Left ventricle myocardium inferior (tissue), 1 donor: ENCODE data around the gene TMEM151B. TPM values are rescaled to one million over a fixed set of nuclear protein-coding genes. Genes with fewer than 3 reads are reported as not detected.
"Not testable (repeated sequence)": the region's sequence is repeated elsewhere in the genome, so short reads cannot be mapped to it uniquely, and the experiment has no call there.

Experiments used
- DNase-seq: peaks from one replicate; pipeline ENCODE4 v3.0.0-alpha.2; 2020
- H3K27ac ChIP-seq: fragments of 200-600 bp; replicated peaks from 2 replicates; pipeline ENCODE4 v1.8.0; 2021
- H3K27me3 ChIP-seq: fragments of 200-600 bp; 2 replicates; pipeline ENCODE4 v1.8.0; 2021; ENCODE audit warnings: low read depth
- H3K36me3 ChIP-seq: fragments of 200-600 bp; 2 replicates; pipeline ENCODE4 v1.8.0; 2021
- H3K4me1 ChIP-seq: fragments of 200-600 bp; 2 replicates; pipeline ENCODE4 v1.8.0; 2021
- H3K4me3 ChIP-seq: fragments of 200-600 bp; 2 replicates; pipeline ENCODE4 v1.8.0; 2021; ENCODE audit warnings: mild to moderate bottlenecking, moderate library complexity
- H3K9me3 ChIP-seq: fragments of 200-600 bp; replicated peaks from 2 replicates; pipeline ENCODE4 v1.8.0; 2021
- intact Hi-C: fragments of 100-400 bp; cut with micrococcal nuclease; formaldehyde crosslinking; loops from one replicate; pipeline ENCODE4 v1.11.0; 2022
- total RNA-seq: library from RNA; stranded (reverse); fragmentation: NEBNext Ultra II Directional; extraction: Animal tissue kit (Norgen Biotek cat#: 25700); gene quantifications from one replicate; pipeline ENCODE4 v1.2.1, GENCODE V29; 2021
- TF ChIP-seq, protein P1 (sequence below): fragments of 200-600 bp; IDR thresholded peaks from 2 replicates; pipeline ENCODE4 v1.8.0; 2021; ENCODE audit warnings: antibody characterized with exemption, mild to moderate bottlenecking, borderline replicate concordance
- donor health status: DM: no; HTN: yes; CAD: no; lungs with severe emphysema.

The TMEM151B gene
- total RNA-seq, 1 donor from 2014 or later = not detected

DNA sequence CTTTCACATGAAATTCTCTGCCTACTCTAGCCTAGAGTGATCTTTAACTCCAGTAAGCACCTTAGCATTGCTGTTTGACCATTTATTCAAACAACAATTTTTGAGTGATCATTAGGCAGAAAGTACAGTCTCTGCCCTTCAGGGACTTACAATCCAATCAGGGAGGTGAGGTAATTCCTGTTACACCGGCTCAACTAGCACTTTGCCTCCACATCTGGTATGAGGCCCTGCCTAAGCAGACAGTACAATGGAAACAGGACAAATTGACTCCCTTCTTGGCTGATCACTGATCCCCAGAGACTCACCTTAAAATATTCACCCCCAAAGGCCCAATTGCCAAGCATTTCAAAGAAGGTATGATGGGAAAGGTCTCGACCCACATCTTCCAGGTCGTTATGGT is 41.5 kb downstream of the TMEM151B start:
- no peak overlapping the region for H3K4me3 ChIP-seq
- intact Hi-C loops = no loop called here

DNA sequence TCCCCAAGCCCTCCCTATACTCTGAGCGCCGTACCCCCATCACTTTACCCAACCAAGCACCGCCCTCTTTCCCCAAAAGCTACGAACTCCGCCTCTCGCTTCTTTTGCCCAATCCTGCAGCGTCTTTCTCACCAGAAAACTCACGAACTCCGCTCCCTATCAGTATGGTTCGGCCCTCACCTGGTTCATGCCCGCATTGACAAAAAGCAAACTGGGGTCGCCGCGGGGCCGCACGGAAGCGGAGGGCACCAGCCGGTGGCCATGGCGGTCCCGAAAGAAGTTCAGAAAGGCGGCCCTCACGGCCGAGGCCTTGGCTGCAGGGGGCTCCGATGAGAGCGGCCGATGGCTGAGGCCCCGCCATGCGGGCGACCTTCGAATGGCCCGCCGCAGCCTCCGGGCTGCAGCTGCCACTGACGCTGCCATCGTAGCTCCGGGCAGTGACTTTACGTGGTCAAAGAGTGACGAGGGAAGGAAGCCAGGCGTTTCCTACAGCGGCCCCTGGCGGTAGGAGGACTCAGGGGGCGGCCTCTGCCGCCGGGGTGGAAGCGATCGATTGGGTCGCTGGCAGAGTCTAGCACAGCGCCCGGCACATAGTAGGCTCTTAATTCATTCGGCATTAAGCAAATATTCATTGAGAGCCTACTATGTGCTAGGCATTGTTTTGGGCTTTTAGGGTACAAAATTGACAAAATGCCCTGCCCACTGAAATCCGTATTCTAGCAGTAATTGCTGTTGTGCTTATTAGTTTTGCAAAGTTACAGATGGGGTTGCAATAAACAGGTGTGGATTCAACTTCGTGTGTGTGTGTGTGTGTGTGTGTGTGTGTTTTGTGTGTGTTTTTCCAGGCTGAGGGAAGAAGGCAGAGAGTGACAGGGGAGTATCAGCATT is 42.9 kb downstream of the TMEM151B start, which contains the start of gene AARS2:
AARS2 (minus strand) TSS at position 447 of the 888 bp plus-strand sequence; CDS start at position 423, 24 bp downstream.
- TF ChIP-seq, protein P1, sequence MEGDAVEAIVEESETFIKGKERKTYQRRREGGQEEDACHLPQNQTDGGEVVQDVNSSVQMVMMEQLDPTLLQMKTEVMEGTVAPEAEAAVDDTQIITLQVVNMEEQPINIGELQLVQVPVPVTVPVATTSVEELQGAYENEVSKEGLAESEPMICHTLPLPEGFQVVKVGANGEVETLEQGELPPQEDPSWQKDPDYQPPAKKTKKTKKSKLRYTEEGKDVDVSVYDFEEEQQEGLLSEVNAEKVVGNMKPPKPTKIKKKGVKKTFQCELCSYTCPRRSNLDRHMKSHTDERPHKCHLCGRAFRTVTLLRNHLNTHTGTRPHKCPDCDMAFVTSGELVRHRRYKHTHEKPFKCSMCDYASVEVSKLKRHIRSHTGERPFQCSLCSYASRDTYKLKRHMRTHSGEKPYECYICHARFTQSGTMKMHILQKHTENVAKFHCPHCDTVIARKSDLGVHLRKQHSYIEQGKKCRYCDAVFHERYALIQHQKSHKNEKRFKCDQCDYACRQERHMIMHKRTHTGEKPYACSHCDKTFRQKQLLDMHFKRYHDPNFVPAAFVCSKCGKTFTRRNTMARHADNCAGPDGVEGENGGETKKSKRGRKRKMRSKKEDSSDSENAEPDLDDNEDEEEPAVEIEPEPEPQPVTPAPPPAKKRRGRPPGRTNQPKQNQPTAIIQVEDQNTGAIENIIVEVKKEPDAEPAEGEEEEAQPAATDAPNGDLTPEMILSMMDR = peak; percentile 99
- DNase-seq = peak; percentile 90
- Histone ChIP-seq H3K27me3 (peaks cover 9% of the 10 kb centered on the region), H3K27ac (peak within 1 kb of the TSS; percentile 87), H3K4me3 (peak within 1 kb of the TSS; percentile 97), H3K4me1 (peaks cover 40% of the 10 kb centered on the region), H3K36me3 (peaks cover 35% of the 10 kb centered on the region), H3K9me3 (no peaks in the 10 kb centered on the region)
- intact Hi-C loops = no loop called here

More for the DNA sequence above, 41.5 kb downstream of the TMEM151B start:
- H3K36me3 ChIP-seq = peaks cover 49% of the 10 kb centered on the region
- H3K4me1 ChIP-seq = peaks cover 40% of the 10 kb centered on the region
- TF ChIP-seq, protein P1 = no peak
- no peak overlapping the region for H3K27ac ChIP-seq
- no peaks in the 10 kb centered on the region for H3K27me3 ChIP-seq
- no peak for DNase-seq
- H3K9me3 ChIP-seq = no peaks in the 10 kb centered on the region

DNA sequence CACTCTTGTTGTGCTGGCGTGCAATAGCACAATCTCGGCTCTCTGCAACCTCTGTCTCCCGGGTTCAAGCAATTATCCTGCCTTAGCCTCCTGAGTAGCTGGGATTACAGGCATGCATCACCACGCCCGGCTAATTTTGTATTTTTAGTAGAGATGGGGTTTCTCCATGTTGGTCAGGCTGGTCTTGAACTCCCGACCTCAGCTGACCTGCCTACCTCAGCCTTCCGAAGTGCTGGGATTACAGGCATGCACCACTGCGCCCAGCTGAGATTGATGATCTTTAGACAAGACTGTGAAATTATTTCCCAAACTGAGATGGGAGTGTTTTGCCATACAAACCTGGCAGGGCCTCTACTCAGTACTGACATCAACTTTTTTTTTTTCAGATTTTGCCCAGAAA is 44.4 kb downstream of the TMEM151B start:
- intact Hi-C loops = not testable (repeated sequence)

DNA sequence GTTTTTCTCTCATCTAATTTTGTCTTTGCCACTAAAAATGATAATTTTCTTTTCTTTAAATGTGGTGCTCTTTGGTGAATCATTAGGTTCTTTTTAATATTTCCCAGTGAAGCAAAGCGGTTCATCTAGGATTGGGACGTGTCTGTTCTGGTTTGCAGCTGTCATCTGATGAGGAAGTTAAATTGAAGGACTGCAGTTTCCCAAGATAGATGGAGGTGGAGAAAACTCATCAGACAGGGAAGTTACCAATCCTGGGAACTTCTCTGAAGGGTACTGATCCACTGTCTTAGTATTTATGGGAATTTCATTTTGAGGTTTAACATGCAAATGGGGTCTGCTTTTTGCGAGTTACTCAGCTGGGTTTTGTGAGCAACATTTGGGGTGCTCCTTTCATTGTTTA is 45.3 kb downstream of the TMEM151B start:
- DNase-seq = no peak
- intact Hi-C loops = no loop called here
- Histone ChIP-seq H3K4me3 (no peak overlapping the region), H3K9me3 (no peaks in the 10 kb centered on the region), H3K4me1 (peaks cover 18% of the 10 kb centered on the region), H3K36me3 (peaks cover 13% of the 10 kb centered on the region), H3K27ac (no peak overlapping the region), H3K27me3 (peaks cover 32% of the 10 kb centered on the region)
- TF ChIP-seq, protein P1 = no peak

More for the DNA sequence above, 44.4 kb downstream of the TMEM151B start:
- not testable (repeated sequence) for H3K27ac ChIP-seq, DNase-seq, H3K4me3 ChIP-seq, H3K9me3 ChIP-seq
- peaks cover 22% of the 10 kb centered on the region for H3K36me3 ChIP-seq
- peaks cover 24% of the 10 kb centered on the region for H3K27me3 ChIP-seq
- H3K4me1 ChIP-seq = peaks cover 25% of the 10 kb centered on the region

DNA sequence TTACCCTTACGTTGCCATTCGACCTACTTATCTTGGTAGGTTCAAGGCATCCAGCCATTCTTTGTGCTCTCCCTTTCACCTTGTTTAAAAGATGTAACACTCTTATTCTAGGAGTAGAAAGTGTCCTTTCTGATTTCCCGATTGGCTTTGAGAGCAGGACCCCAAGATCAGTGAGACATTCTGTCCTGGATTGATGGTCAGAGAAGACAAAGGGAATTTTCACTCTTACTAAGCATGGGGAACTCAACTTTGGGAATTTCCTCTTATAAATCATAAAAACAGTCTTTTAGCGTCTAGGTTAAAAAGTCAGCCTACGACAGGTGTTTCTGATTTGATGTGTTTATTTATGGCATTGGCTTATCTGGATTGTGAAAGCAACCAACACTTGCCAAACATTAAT is 45.7 kb downstream of the TMEM151B start:
- TF ChIP-seq, protein P1 = no peak
- no peak for DNase-seq

DNA sequence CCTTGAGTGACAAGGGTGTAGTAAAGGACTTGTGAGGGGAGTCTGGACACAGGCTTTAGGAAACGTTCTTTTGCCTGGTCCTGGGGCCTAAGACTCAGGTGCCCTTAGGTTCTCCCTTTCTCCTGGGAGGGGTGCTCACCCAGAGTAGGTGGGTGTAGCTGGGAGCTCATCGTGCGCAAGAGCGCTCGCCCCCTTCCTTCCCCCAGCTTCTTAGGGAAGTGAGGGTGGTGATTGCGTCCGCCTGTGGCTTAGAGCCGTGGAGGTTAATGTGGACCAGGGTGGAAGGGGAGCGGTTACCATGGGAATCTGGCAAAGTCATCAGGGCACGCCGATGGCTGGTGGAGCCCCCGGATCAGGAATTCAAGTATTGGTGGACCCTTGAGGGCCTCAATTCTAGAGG is 46.2 kb downstream of the TMEM151B start:
- H3K4me3 ChIP-seq = no peak overlapping the region
- peaks cover 3% of the 10 kb centered on the region for H3K36me3 ChIP-seq
- TF ChIP-seq, protein P1 = no peak
- no peaks in the 10 kb centered on the region for H3K9me3 ChIP-seq
- H3K27me3 ChIP-seq = peaks cover 41% of the 10 kb centered on the region
- H3K27ac ChIP-seq = no peak overlapping the region
- no peak for DNase-seq
- peaks cover 17% of the 10 kb centered on the region for H3K4me1 ChIP-seq
- intact Hi-C loops = no loop called here

More for the DNA sequence above, 45.7 kb downstream of the TMEM151B start:
- no peak overlapping the region for H3K4me3 ChIP-seq
- H3K36me3 ChIP-seq = peaks cover 9% of the 10 kb centered on the region
- intact Hi-C loops = no loop called here
- H3K27me3 ChIP-seq = peaks cover 36% of the 10 kb centered on the region
- no peak overlapping the region for H3K27ac ChIP-seq
- no peaks in the 10 kb centered on the region for H3K9me3 ChIP-seq
- peaks cover 18% of the 10 kb centered on the region for H3K4me1 ChIP-seq

DNA sequence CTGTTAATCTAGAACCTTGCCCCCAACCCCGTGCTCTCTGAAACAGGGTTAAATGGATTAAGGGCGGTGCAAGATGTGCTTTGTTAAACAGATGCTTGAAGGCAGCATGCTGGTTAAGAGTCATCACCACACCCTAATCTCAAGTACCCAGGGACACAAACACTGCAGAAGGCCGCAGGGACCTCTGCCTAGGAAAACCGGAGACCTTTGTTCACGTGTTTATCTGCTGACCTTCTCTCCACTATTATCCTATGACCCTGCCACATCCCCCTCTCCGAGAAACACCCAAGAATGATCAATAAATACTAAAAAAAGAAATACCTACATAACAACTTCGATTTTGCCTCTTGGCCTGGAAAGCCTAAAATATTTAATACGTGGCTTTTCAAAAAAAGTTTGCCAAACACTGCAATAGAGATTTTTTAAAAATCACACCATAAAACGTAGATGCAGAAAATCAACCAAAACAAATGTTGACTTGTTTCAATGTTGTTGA is 46.9 kb downstream of the TMEM151B start:
- H3K9me3 ChIP-seq, H3K27ac ChIP-seq, intact Hi-C loops, H3K4me3 ChIP-seq, H3K4me1 ChIP-seq, DNase-seq, H3K36me3 ChIP-seq: not testable (repeated sequence)
- H3K27me3 ChIP-seq = peaks cover 45% of the 10 kb centered on the region
